A673 (cell line): ENCODE results near the gene PNLIP. TPM values are rescaled to one million over a fixed set of nuclear protein-coding genes. Genes with fewer than 3 reads are reported as not detected.

Source experiments
- BruUV-seq: library from RNA; stranded (reverse); fragments of 400-500 nt; replicated peaks from 2 replicates; lab custom pipeline; 2021; lab: Mats Ljungman, UMichigan
- CTCF ChIA-PET: fragments of 300-600 bp; sonication (Branson Sonifier 250); formaldehyde crosslinking; loops from one replicate; lab custom pipeline; 2022; ENCODE audit warnings: antibody characterized with exemption; lab: Charles Lee
- POLR2A ChIA-PET: fragments of 300-600 bp; sonication (Branson Sonifier 250); formaldehyde crosslinking; loops from one replicate; lab custom pipeline; 2022; ENCODE audit warnings: antibody characterized with exemption; ENCODE audit not compliant: low non-redundant PET; lab: Charles Lee
- DNase-seq: peaks from one replicate; pipeline ENCODE4 v3.0.0-alpha.2; 2015; ENCODE audit warnings: low spot score
- H3K27ac ChIP-seq: fragments of 200-600 bp; sonication (generic); 2 replicates; pipeline ENCODE4 v1.5.1; 2016; ENCODE audit warnings: mixed run types, low read depth, mild to moderate bottlenecking, mixed read lengths, antibody characterized with exemption, low read length; ENCODE audit not compliant: poor library complexity, severe bottlenecking
- H3K27me3 ChIP-seq: fragments of 200-600 bp; sonication (generic); replicated peaks from 2 replicates; pipeline ENCODE4 v1.6.1; 2017; ENCODE audit warnings: mixed run types, low read depth, mild to moderate bottlenecking, mixed read lengths, antibody characterized with exemption, low read length; ENCODE audit not compliant: insufficient read depth, poor library complexity
- H3K36me3 ChIP-seq: fragments of 200-600 bp; sonication (generic); 2 replicates; pipeline ENCODE4 v1.6.1; 2016; ENCODE audit warnings: mixed run types, mild to moderate bottlenecking, mixed read lengths, antibody characterized with exemption, low read length; ENCODE audit not compliant: insufficient read depth, poor library complexity, severe bottlenecking
- H3K4me1 ChIP-seq: fragments of 200-600 bp; sonication (generic); 2 replicates; pipeline ENCODE4 v1.6.1; 2017; ENCODE audit warnings: mixed run types, mild to moderate bottlenecking, mixed read lengths, antibody characterized with exemption, low read length; ENCODE audit not compliant: insufficient read depth, poor library complexity, severe bottlenecking
- H3K4me3 ChIP-seq: fragments of 200-600 bp; sonication (generic); 2 replicates; pipeline ENCODE4 v1.5.1; 2016; ENCODE audit warnings: low read depth, mixed run types, mild to moderate bottlenecking, mixed read lengths, low read length; ENCODE audit not compliant: poor library complexity, severe bottlenecking
- H3K9me3 ChIP-seq: fragments of 200-600 bp; sonication (generic); 2 replicates; pipeline ENCODE4 v1.6.1; 2016; ENCODE audit warnings: mixed run types, low read depth, mild to moderate bottlenecking, mixed read lengths, antibody characterized with exemption, low read length; ENCODE audit not compliant: poor library complexity, severe bottlenecking
- CTCF ChIP-seq: fragments of 300-800, 200-600 bp; sonication (generic); conservative IDR thresholded peaks from 2 replicates; pipeline ENCODE4 v1.5.1; 2017; ENCODE audit warnings: low read depth, mild to moderate bottlenecking, antibody characterized with exemption, low read length, moderate library complexity, mixed read lengths
- EZH2 ChIP-seq: fragments of 200-600 bp; sonication (generic); IDR thresholded peaks from 2 replicates; pipeline ENCODE4 v1.6.1; 2017; ENCODE audit warnings: borderline replicate concordance, low read depth, mild to moderate bottlenecking, mixed read lengths, antibody characterized with exemption, low read length; ENCODE audit not compliant: poor library complexity, severe bottlenecking
- intact Hi-C: fragments of 100-400 bp; cut with micrococcal nuclease; formaldehyde crosslinking; loops from one replicate; pipeline ENCODE4 v1.10.0; 2022; ENCODE audit not compliant: unreplicated experiment
- total RNA-seq: library from RNA; stranded (reverse); gene quantifications from 2 replicates; pipeline ENCODE4 v1.2.3, GENCODE V29; 2021

The PNLIP gene
- total RNA-seq, 1 experiment from 2014 or later: not detected

GRCh38 chr10:116557305-116557880, 11.7 kb downstream of the PNLIP start:
- intact Hi-C loops: no loop called here
- CTCF ChIA-PET: no interaction called here
- POLR2A ChIA-PET: no interaction called here
- DNase-seq: no peak
- TF ChIP-seq CTCF: no peak
- TF ChIP-seq EZH2: no peak
- Histone ChIP-seq H3K27me3 (peaks cover 5% of the 10 kb centered on the region), H3K4me1 (no peaks in the 10 kb centered on the region), H3K4me3 (no peak overlapping the region), H3K27ac (no peak overlapping the region), H3K9me3 (no peaks in the 10 kb centered on the region), H3K36me3 (no peaks in the 10 kb centered on the region)
- no TSS peak for BruUV-seq

- CTCF ChIA-PET: no interaction called here
- no peak overlapping the region for H3K27ac ChIP-seq
- H3K4me3 ChIP-seq: no peak overlapping the region
- no peaks in the 10 kb centered on the region for H3K36me3 ChIP-seq
- intact Hi-C loops: no loop called here
- no peaks in the 10 kb centered on the region for H3K9me3 ChIP-seq
- no peak for DNase-seq
- TF ChIP-seq EZH2 (no peak), CTCF (no peak)
- H3K27me3 ChIP-seq: no peaks in the 10 kb centered on the region
- H3K4me1 ChIP-seq: no peaks in the 10 kb centered on the region
- POLR2A ChIA-PET: no interaction called here
- no TSS peak for BruUV-seq
These were observed 19.8 kb downstream of the PNLIP start for GRCh38 chr10:116565534-116565933.

GRCh38 chr10:116566932-116567331, 21.2 kb downstream of the PNLIP start:
- no peaks in the 10 kb centered on the region for H3K27me3 ChIP-seq
- intact Hi-C loops: no loop called here
- no TSS peak for BruUV-seq
- TF ChIP-seq EZH2 (no peak), CTCF (no peak)
- no peak for DNase-seq
- H3K27ac ChIP-seq: no peak overlapping the region
- no peak overlapping the region for H3K4me3 ChIP-seq
- CTCF ChIA-PET: no interaction called here
- POLR2A ChIA-PET: no interaction called here
- H3K9me3 ChIP-seq: no peaks in the 10 kb centered on the region
- no peaks in the 10 kb centered on the region for H3K36me3 ChIP-seq
- H3K4me1 ChIP-seq: no peaks in the 10 kb centered on the region
